Right forelimb (tissue), 1 donor: ENCODE measurements around the gene ARHGAP42.

Source experiments
- DNase-seq: peaks from one replicate; pipeline ENCODE4 v3.0.0-alpha.2; 2018

Gene ARHGAP42

GRCh38 chr11:100805506-100806199 lies 118.6 kb downstream of the ARHGAP42 start:
- DNase-seq = no peak

GRCh38 chr11:100806296-100806695 lies 119.2 kb downstream of the ARHGAP42 start:
- no peak for DNase-seq

- no peak for DNase-seq
Observed at GRCh38 chr11:100808904-100809491, 121.9 kb downstream of the ARHGAP42 start.

GRCh38 chr11:100810146-100810545 lies 123.1 kb downstream of the ARHGAP42 start:
- no peak for DNase-seq

GRCh38 chr11:100810666-100811065 lies 123.6 kb downstream of the ARHGAP42 start:
- no peak for DNase-seq

GRCh38 chr11:100812517-100812916 lies 125.4 kb downstream of the ARHGAP42 start:
- DNase-seq = no peak

GRCh38 chr11:100815787-100816330 lies 128.8 kb downstream of the ARHGAP42 start:
- no peak for DNase-seq

- no peak for DNase-seq
Observed at GRCh38 chr11:100816823-100817222, 129.7 kb downstream of the ARHGAP42 start.

GRCh38 chr11:100817620-100818019 lies 130.5 kb downstream of the ARHGAP42 start:
- no peak for DNase-seq

- DNase-seq = no peak
Observed at GRCh38 chr11:100820621-100821020, 133.5 kb downstream of the ARHGAP42 start.

GRCh38 chr11:100821198-100821597 lies 134.1 kb downstream of the ARHGAP42 start:
- no peak for DNase-seq

- no peak for DNase-seq
Observed at GRCh38 chr11:100823360-100823759, 136.3 kb downstream of the ARHGAP42 start.

- DNase-seq = no peak
Observed at GRCh38 chr11:100824041-100824809, 137.1 kb downstream of the ARHGAP42 start.

- no peak for DNase-seq
Observed at GRCh38 chr11:100825626-100826025, 138.5 kb downstream of the ARHGAP42 start.

GRCh38 chr11:100827934-100828661 lies 141.0 kb downstream of the ARHGAP42 start:
- no peak for DNase-seq

- no peak for DNase-seq
Observed at GRCh38 chr11:100830274-100830673, 143.2 kb downstream of the ARHGAP42 start.

- DNase-seq = no peak
Observed at GRCh38 chr11:100830978-100831732, 144.1 kb downstream of the ARHGAP42 start.

- DNase-seq = no peak
Observed at GRCh38 chr11:100831929-100832494, 144.9 kb downstream of the ARHGAP42 start.

GRCh38 chr11:100832829-100833228 lies 145.7 kb downstream of the ARHGAP42 start:
- no peak for DNase-seq

- DNase-seq = no peak
Observed at GRCh38 chr11:100833276-100833675, 146.2 kb downstream of the ARHGAP42 start.

- no peak for DNase-seq
Observed at GRCh38 chr11:100835854-100836253, 148.8 kb downstream of the ARHGAP42 start.

GRCh38 chr11:100837311-100837710 lies 150.2 kb downstream of the ARHGAP42 start:
- DNase-seq = no peak
